ENCODE measurements around the gene MUC5B.

The MUC5B gene

DNA sequence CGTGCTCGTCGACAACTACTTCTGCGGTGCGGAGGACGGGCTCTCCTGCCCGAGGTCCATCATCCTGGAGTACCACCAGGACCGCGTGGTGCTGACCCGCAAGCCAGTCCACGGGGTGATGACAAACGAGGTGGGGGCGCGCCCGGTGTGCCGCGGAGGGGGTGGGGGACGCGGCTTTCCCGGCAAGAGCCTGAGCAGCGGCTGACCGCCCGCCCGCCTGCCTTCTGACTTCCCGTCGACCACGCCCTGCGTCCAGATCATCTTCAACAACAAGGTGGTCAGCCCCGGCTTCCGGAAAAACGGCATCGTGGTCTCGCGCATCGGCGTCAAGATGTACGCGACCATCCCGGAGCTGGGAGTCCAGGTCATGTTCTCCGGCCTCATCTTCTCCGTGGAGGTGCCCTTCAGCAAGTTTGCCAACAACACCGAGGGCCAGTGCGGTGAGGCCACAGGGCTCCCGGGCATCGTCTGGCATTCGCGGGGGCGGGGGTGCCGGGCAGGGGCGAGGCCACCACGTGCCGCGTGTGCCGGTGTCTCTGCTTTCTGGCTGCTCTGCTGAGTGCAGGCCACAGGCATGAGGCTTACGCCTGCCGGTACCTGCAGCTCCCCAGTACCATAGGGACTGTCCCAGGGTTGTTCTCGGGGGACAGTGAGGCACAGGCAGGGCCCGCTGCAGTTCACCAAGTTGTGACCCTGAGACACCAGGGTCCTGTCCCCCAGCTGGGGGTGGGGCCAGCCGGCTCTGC is 28.5 kb upstream of the MUC5B start:
- TF ChIP-seq, protein P1, sequence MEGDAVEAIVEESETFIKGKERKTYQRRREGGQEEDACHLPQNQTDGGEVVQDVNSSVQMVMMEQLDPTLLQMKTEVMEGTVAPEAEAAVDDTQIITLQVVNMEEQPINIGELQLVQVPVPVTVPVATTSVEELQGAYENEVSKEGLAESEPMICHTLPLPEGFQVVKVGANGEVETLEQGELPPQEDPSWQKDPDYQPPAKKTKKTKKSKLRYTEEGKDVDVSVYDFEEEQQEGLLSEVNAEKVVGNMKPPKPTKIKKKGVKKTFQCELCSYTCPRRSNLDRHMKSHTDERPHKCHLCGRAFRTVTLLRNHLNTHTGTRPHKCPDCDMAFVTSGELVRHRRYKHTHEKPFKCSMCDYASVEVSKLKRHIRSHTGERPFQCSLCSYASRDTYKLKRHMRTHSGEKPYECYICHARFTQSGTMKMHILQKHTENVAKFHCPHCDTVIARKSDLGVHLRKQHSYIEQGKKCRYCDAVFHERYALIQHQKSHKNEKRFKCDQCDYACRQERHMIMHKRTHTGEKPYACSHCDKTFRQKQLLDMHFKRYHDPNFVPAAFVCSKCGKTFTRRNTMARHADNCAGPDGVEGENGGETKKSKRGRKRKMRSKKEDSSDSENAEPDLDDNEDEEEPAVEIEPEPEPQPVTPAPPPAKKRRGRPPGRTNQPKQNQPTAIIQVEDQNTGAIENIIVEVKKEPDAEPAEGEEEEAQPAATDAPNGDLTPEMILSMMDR (IDR thresholded peaks at IDR 0.05) = no peak
- no peak for TF ChIP-seq ZFX (IDR thresholded peaks at IDR 0.05; ENCODE audit: borderline replicate concordance)
- H3K27ac ChIP-seq = no peak overlapping the region

DNA sequence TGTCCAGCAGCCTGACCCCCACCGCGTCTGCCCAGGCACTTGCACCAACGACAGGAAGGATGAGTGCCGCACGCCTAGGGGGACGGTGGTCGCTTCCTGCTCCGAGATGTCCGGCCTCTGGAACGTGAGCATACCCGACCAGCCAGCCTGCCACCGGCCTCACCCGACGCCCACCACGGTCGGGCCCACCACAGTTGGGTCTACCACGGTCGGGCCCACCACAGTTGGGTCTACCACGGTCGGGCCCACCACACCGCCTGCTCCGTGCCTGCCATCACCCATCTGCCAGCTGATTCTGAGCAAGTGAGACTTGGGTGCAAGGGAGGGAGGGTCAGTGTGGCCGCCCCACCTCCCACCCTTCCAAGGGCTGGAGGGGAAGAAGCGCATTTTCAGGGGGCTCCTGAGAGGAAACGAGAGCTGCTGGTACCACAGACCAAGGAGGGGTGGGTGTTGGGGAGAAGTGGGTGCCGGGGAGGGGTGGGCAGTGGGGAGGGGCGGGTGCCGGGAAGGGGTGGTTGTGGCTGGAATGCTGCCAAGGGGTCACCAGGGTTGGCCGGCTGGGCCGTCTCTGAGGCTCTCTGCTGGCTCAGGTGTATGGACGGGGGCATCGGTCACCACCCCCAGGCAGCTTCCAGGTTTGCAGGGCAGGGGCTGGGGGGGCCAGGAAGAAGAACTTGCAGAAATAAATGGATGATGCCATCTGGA is 27.7 kb upstream of the MUC5B start:
- H3K27ac ChIP-seq = no peak overlapping the region
- TF ChIP-seq ZFX (IDR thresholded peaks at IDR 0.05; ENCODE audit: borderline replicate concordance) = no peak
- TF ChIP-seq, protein P1 (IDR thresholded peaks at IDR 0.05) = no peak

DNA sequence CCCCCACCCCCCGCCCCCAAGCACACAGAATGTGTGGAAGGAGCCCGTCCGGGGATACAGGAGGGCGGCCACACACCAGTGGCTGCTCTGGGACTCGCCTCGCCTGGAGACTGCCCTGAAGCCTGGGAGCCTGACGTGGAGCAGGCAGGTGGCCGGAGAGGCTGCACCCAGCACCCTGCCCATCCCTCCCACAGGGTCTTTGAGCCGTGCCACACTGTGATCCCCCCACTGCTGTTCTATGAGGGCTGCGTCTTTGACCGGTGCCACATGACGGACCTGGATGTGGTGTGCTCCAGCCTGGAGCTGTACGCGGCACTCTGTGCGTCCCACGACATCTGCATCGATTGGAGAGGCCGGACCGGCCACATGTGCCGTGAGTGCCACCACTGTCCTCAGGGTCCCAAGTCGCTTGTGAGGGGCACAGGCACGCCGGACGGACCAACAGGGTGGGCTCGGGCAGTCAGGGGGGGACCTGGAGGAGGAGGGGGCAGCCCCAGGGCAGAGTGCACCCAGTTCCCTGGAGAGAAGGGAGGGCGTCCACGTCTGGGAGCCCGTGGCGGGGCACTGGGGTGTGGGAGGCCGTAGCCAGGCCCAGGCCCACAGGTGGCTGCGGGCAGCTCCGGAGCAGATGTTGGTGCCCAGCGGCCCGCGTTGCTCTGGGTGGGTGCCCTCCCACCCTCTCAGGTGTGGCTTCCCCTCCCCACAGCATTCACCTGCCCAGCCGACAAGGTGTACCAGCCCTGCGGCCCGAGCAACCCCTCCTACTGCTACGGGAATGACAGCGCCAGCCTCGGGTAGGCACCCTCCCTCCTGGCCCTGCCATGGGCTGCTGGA is 27.0 kb upstream of the MUC5B start:
- no peak overlapping the region for H3K27ac ChIP-seq
- TF ChIP-seq, protein P1 (IDR thresholded peaks at IDR 0.05) = no peak
- no peak for TF ChIP-seq ZFX (IDR thresholded peaks at IDR 0.05; ENCODE audit: borderline replicate concordance)

DNA sequence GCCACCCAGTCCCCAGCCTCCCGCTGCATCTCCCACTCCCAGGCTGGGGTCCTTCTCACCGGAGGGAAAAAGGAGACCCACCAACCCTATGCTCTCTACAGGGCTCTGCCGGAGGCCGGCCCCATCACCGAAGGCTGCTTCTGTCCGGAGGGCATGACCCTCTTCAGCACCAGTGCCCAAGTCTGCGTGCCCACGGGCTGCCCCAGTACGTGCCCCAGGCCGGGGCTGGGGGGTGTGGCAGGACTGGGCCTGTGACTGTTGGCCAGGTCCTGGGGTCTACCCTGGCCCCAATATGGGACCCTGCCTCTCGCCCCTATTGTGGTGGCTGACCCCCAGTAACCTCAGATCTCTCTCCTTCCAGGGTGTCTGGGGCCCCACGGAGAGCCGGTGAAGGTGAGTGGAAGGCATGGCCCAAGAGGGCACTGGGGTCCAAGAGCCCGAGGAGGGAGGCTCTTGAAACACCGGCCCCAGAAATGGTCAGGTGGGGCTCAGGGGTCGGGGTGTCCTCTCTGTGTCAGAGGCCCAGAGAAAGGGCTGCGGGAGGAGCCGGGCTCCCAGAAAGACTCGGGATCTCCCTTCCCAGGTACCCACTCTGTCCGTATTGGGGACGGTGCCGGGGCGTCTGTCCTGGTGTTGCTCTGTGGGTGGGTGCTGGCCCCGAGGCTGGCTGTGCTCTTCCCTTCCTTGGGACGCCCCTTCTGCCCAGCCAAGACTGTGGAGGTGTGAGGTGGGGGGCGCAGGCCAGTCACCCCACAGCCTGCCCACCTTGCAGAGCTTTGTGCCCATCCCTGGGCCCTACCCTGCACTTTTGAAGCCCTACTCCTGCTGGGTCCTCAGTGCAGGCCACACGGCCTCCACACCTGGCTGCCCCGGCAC is 26.1 kb upstream of the MUC5B start:
- H3K27ac ChIP-seq = no peak overlapping the region
- TF ChIP-seq, protein P1 (IDR thresholded peaks at IDR 0.05) = no peak
- TF ChIP-seq ZFX (IDR thresholded peaks at IDR 0.05; ENCODE audit: borderline replicate concordance) = no peak

DNA sequence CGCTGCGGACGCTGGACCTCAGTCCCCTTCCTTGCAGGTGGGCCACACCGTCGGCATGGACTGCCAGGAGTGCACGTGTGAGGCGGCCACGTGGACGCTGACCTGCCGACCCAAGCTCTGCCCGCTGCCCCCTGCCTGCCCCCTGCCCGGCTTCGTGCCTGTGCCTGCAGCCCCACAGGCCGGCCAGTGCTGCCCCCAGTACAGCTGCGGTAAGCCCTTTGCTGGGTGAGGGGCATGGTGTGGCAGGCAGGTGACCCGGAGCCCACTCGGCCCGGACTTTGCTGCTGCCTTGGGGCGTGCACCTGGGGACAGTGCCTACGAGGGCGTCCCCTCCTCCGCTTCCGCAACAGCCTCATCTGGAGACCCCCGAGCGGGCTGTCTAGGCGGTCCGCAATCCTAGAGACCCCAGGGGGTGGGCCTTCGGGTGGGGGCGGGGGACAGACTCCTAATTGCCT is 25.4 kb upstream of the MUC5B start:
- TF ChIP-seq, protein P1 (IDR thresholded peaks at IDR 0.05) = no peak
- no peak for TF ChIP-seq ZFX (IDR thresholded peaks at IDR 0.05; ENCODE audit: borderline replicate concordance)

DNA sequence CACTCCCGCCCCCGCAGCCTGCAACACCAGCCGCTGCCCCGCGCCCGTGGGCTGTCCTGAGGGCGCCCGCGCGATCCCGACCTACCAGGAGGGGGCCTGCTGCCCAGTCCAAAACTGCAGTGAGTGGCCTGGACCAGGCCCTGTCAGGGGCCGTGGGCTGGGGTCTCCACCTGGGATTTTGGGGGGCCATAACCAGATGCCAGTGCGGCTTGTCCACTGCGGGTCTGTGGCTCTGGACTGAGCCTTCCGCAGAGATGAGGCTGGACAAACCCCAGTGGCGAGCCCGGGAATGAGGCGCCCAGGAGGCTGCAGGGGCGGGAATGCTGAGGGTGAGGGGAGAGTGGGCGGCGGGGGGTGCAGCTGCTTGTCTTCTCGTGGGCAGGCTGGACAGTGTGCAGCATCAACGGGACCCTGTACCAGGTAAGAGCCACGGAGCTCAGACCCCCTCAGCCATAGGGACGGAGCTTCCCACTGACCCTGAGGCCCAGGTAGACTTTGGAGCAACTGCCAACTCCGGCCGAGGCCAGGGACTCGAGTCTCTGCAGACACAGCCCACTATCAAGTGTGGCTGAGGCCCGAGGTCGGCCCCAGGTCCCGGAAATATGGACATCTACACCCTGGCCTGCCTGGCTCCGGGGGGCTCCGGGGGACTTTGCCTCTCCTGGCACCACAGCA is 24.8 kb upstream of the MUC5B start:
- no peak overlapping the region for H3K27ac ChIP-seq
- TF ChIP-seq ZFX (IDR thresholded peaks at IDR 0.05; ENCODE audit: borderline replicate concordance) = no peak
- TF ChIP-seq, protein P1 (IDR thresholded peaks at IDR 0.05) = no peak

More for the DNA sequence above, 25.4 kb upstream of the MUC5B start:
- no peak overlapping the region for H3K27ac ChIP-seq
